PC-3 (cell line): ENCODE results near the gene ICE1.

Source experiments
- CTCF ChIP-seq: fragments of 300-600 bp; sonication (generic); conservative IDR thresholded peaks from 2 replicates; pipeline ENCODE4 v1.5.1; 2017; ENCODE audit warnings: antibody characterized with exemption, low read depth, mild to moderate bottlenecking, low read length
- EZH2 ChIP-seq: fragments of 300-600 bp; sonication (generic); IDR thresholded peaks from one replicate; pipeline ENCODE4 v1.6.1; 2017; ENCODE audit warnings: antibody characterized with exemption, mild to moderate bottlenecking, low read length; ENCODE audit not compliant: unreplicated experiment

- TF ChIP-seq CTCF, result no peak
- TF ChIP-seq EZH2, result no peak
Observed at GRCh38 chr5:5487585-5488360, 65.3 kb downstream of the ICE1 start.
